GM21723 (cell line): ENCODE results near the gene JADE2.

Experiments used
- ATAC-seq: cut with Tn5 transposase; IDR thresholded peaks from one replicate; pipeline ENCODE4 v1.9.1; 2021; ENCODE audit warnings: mild to moderate bottlenecking, moderate library complexity; ENCODE audit not compliant: unreplicated experiment

JADE2 gene

DNA sequence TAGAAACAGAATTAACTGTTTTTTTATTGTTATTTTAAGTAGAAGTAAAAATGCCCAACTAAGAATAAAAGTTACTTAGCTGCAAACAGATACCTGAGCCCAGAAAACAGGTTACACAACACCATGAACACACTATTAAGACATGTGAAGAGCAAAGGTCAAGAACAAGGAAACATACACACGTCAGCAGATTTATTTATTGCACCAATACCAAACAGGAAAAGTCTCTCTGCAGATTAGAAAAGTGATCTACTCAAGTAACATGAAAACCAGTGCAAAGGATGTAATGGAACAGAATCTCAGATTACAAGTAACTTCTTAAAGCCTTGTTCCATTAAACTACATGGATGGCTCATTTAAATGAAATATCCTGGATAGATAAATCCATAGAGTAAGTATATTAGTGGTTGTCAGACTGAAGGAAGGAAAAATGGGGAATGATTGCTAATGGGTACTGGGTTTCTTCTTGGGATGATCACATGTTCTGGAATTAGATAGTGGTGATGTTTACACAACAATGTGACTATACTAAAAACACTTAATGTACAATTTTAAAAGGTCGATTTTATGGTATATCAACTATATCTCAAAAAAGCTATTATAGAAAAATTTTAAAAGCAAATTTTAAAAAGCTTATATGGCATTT is 101.0 kb downstream of the JADE2 start:
- no peak for ATAC-seq
